GM06990 (cell line): ENCODE data around the gene EIF4B.

Experiments used
- DNase-seq: peaks from one replicate; pipeline ENCODE4 v3.0.0-alpha.2; 2011; ENCODE audit not compliant: insufficient read length; ENCODE audit errors: extremely low read depth
- H3K27me3 ChIP-seq: replicated peaks from 2 replicates; pipeline ENCODE4 v1.6.0; 2011; ENCODE audit warnings: low read length; ENCODE audit not compliant: control insufficient read depth, insufficient read depth
- H3K36me3 ChIP-seq: 2 replicates; pipeline ENCODE4 v1.5.1; 2011; ENCODE audit warnings: low read length; ENCODE audit not compliant: control insufficient read depth, insufficient read depth
- H3K4me3 ChIP-seq: replicated peaks from 2 replicates; pipeline ENCODE4 v1.5.1; 2011; ENCODE audit warnings: low read depth, mild to moderate bottlenecking, control low read depth, low read length
- CTCF ChIP-seq: IDR thresholded peaks from 2 replicates; pipeline ENCODE4 v1.5.1; 2011; ENCODE audit warnings: low read length, control low read depth, mild to moderate bottlenecking, inconsistent platforms; ENCODE audit not compliant: insufficient read depth, poor library complexity, severe bottlenecking

Gene EIF4B

GRCh38 chr12:53064613-53065436 is 58.6 kb downstream of the EIF4B start:
- TF ChIP-seq CTCF: no peak
- no peak for DNase-seq
- H3K27me3 ChIP-seq: no peaks in the 10 kb centered on the region; the same call in 1 of the 2 replicates
- peaks cover 12% of the 10 kb centered on the region for H3K36me3 ChIP-seq
- no peak overlapping the region for H3K4me3 ChIP-seq

- H3K4me3 ChIP-seq: no peak overlapping the region
- H3K27me3 ChIP-seq: no peaks in the 10 kb centered on the region; the same call in 1 of the 2 replicates
- TF ChIP-seq CTCF: no peak
- DNase-seq: no peak
- peaks cover 14% of the 10 kb centered on the region for H3K36me3 ChIP-seq
Observed at GRCh38 chr12:53065470-53065869, 59.2 kb downstream of the EIF4B start.

GRCh38 chr12:53065975-53066931 is 60.0 kb downstream of the EIF4B start:
- no peaks in the 10 kb centered on the region for H3K27me3 ChIP-seq
- TF ChIP-seq CTCF: peak; percentile 85
- peaks cover 14% of the 10 kb centered on the region for H3K36me3 ChIP-seq
- no peak overlapping the region for H3K4me3 ChIP-seq
- no peak for DNase-seq

GRCh38 chr12:53067074-53067992 is 61.1 kb downstream of the EIF4B start:
- TF ChIP-seq CTCF: no peak
- peaks cover 14% of the 10 kb centered on the region for H3K36me3 ChIP-seq
- no peak for DNase-seq
- H3K4me3 ChIP-seq: no peak overlapping the region
- no peaks in the 10 kb centered on the region for H3K27me3 ChIP-seq
